Measurements from ENCODE around the gene GABPB2.

- TF ChIP-seq CTCF (conservative IDR thresholded peaks at IDR 0.05; ENCODE audit: low read length) (peak; percentile 92), EZH2phosphoT487 (IDR thresholded peaks at IDR 0.05; ENCODE audit: borderline replicate concordance) (no peak)
These were observed 45.9 kb upstream of the GABPB2 start for GRCh38 chr1:151024540-151025146.

Measured in Loucy (cell line).